Measurements from ENCODE around the gene MXD1.

The MXD1 gene

DNA sequence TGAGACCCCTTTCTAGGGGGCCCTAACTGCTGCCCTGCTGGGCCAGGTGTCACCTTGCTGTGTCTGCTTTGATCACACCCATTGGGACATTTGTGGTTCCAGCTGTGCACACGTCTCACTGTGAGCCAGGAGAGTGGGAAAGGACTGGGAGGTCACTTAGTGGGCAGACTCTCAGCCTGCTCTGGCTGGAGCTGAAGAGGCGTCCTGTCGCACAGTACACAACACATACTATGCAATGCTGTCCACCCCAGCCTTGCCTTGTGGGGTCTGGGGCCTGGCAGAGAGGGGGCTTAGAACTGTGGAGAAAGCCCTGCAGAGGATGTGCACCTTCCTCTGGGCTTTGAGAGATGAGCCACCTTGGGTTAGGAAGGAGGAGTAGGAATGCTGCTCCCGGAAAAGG lies 71.8 kb downstream of the MXD1 start:
- Histone ChIP-seq H3K4me2 (no peak overlapping the region), H4K20me1 (no peaks in the 10 kb centered on the region), H3K4me1 (no peaks in the 10 kb centered on the region), H3K27ac (no peak overlapping the region), H3K4me3 (no peak overlapping the region), H3K9ac (no peak overlapping the region), H3K36me3 (peaks cover 22% of the 10 kb centered on the region; the same call in 1 of the 2 replicates), H3K27me3 (no peaks in the 10 kb centered on the region), H3K9me3 (no peaks in the 10 kb centered on the region)
- no peak for TF ChIP-seq Cebpa-rat (IDR thresholded peaks at IDR 0.05)

DNA sequence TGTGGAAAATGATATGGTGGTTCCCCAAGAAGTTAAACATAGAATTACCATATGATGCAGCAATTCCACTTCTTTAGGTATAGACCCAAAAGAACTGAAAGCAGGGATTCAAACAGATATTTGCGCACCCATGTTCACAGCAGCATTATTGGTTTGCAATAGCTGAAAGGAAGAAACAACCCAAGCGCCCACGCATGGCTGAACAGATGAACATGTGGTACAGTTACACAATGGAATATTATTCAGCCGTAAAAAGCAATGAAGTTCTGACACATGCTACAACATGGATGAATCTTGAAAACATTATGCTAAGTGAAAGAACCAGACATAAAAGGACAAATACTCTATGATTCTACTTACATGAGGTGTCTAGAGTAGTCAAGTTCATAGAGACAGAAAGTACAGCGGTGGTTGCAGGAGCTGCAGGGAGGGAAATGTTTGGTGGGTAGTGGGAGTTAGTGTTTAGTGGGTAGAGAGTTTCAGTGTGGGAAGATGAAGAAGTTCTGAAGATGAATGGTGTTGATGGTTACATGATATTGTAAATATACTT lies 73.3 kb downstream of the MXD1 start:
- Histone ChIP-seq H3K4me2 (no peak overlapping the region), H3K27me3 (no peaks in the 10 kb centered on the region), H4K20me1 (no peaks in the 10 kb centered on the region), H3K4me1 (no peaks in the 10 kb centered on the region), H3K9ac (no peak overlapping the region), H3K4me3 (no peak overlapping the region), H3K36me3 (peaks cover 31% of the 10 kb centered on the region; the same call in 1 of the 2 replicates), H3K9me3 (no peaks in the 10 kb centered on the region), H3K27ac (no peak overlapping the region)
- no peak for TF ChIP-seq Cebpa-rat (IDR thresholded peaks at IDR 0.05)

DNA sequence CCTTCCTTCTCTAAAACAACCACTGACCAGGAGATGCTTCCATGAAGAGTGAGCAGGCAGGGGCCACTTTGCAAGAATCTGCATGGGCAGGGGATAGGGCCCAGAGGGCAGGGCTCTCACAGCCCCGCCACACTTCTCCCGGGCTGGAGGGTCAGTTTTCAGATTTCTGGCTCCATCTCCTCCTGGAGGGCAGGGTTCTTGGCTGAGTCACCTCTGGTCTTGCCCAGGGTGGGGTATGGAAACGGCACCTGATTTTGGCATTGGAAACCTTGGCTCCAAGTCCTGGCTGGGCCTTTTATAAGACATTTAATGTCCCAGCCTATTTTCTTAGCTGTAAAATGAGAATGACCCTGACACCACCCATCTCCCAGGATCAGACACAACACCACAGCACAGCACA lies 74.1 kb downstream of the MXD1 start:
- Histone ChIP-seq H3K4me2 (no peak overlapping the region), H3K36me3 (peaks cover 40% of the 10 kb centered on the region), H3K9ac (no peak overlapping the region), H4K20me1 (no peaks in the 10 kb centered on the region), H3K27ac (no peak overlapping the region), H3K4me3 (no peak overlapping the region), H3K9me3 (no peaks in the 10 kb centered on the region), H3K4me1 (no peaks in the 10 kb centered on the region), H3K27me3 (no peaks in the 10 kb centered on the region)
- no peak for TF ChIP-seq Cebpa-rat (IDR thresholded peaks at IDR 0.05)

DNA sequence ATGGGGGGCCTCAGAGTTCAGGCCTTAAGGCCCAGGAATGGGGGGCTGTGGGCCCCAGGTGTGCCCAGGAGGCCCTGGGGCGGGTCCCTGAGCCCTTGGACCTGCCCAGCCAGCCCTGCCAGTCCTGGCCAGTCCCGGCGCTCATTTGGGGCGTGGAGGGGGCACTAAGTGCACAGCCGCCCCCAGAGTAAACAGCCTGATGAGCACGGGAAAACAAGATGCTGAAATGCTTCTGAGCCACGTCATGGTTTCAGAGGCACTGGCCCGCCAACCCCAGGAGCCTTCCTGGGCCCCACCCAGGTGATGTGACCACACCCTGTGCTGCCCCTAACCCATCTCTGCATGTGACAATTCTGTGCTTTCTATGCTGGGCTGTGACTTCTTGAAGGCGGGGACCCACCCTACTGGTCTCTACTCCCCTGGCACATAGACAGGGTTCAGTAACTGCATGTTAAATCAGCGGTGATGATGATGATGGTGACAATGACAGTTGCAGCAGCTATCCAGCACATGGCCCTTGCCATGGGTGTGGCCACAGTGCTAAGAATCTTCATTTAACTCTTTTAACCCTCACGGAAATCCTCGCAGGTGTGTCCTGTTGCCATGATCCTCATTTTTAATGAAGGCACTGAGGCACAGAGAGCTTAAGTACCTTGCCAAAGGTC lies 74.7 kb downstream of the MXD1 start:
- Histone ChIP-seq H3K36me3 (peaks cover 45% of the 10 kb centered on the region), H4K20me1 (no peaks in the 10 kb centered on the region), H3K9ac (no peak overlapping the region), H3K9me3 (no peaks in the 10 kb centered on the region), H3K27ac (no peak overlapping the region), H3K27me3 (no peaks in the 10 kb centered on the region), H3K4me1 (no peaks in the 10 kb centered on the region), H3K4me2 (no peak overlapping the region; the same call in 1 of the 2 replicates), H3K4me3 (no peak overlapping the region)
- no peak for TF ChIP-seq Cebpa-rat (IDR thresholded peaks at IDR 0.05)
